Cardiac ventricle fibroblast (primary cell): ENCODE measurements around the gene NIPA2. TPM values are rescaled to one million over a fixed set of nuclear protein-coding genes. Genes with fewer than 3 reads are reported as not detected.

ENCODE experiments used
- total RNA-seq: library from RNA; depleted of rRNA; stranded (reverse); fragments of >200 nt; gene quantifications from 2 replicates; pipeline ENCODE4 v1.2.3, GENCODE V29; 2015

Gene NIPA2
- total RNA-seq, result 37.3 and 47.9 TPM in 2 replicates

DNA sequence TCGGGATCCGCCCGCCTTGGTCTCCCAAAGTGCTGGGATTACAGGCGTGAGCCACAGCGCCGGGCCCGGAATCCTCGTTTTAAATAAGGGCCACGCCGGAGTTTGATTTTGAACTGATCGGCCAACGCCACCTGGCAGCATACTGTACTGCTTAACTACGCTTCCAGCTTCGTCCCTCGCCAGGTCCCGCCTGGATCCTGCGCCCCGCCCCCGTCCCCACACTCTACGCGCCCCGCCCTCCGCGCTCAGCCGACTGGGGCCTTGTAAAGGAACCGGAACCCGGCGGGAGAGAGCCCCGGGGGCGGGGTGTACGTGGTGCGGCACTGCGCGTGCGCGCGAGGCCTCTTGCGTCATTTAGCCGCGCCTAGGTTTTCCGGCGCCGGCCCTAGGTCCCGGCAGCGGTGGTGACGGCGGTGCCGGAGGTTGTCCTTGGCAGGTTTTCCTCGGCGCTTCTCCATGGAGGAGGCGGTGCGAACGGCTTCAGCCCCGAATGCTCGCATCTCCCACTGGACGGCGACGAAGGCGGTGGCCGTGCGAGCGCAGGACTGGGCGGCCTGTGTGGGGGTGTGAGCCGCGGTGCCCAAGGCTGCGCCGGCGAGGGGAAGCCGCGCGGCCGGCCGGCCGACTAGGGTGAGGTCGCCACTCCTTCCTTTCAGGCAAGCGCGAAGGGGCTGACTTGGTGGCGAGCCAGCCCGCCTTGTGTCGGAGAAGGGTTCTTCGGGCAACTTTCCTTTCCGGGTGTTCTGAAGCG lies at the start of gene NIPA2:
TSS of gene NIPA2 (plus strand) at position 375 of the 751 bp plus-strand sequence. CDS start 13,066 bp downstream, outside the sequence.

Other genes with a start within 250 kb of the NIPA2 start
- 2.8 and 3.5 TPM in 2 replicates for gene NIPA1, start 52.0 kb upstream of the NIPA2 start, total RNA-seq
- 60.0 and 60.5 TPM in 2 replicates for gene CYFIP1, start 141.7 kb downstream of the NIPA2 start, total RNA-seq
- gene TUBGCP5, start 200.9 kb downstream of the NIPA2 start, total RNA-seq, result 10.7 and 13.5 TPM in 2 replicates